ENCODE measurements around the gene PON2.

DNA sequence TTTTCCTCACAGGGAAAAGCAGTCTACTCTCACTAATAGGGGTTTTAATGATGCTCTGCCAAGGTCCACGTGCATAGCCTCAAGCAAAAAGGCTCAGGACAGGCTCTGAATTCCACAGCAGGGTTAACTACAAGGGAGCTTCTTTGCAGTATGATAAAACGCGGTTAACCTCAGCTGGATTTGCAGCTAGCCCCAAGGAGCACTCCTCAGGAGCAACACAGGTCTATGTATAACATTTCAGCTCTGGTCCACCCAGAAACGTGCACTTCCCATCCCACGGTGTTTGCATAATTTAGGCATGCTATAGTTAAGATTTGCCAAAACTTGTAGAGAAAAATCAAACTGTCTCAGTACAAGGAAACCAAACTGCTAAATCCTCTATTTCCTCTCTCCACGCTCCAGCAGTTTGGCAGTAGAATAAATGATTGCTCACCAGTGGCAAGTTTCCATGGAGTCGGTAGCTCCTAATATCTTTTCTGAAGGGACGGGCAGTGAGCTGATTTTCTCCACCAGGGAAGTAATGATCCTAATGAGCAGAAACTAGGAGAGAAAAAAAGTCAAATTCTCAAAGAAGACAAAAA, 37.8 kb upstream of the PON2 start:
- TF ChIP-seq CTCF (IDR thresholded peaks at IDR 0.05) (no peak), IRF2 (CRISPR knock-in tag; IDR thresholded peaks at IDR 0.05; ENCODE audit: borderline replicate concordance, low read depth) (no peak), FOXP1 (CRISPR knock-in tag; IDR thresholded peaks at IDR 0.05; ENCODE audit: borderline replicate concordance) (no peak), ESRRA (CRISPR knock-in tag; IDR thresholded peaks at IDR 0.05; ENCODE audit: borderline replicate concordance) (no peak), E2F4 (CRISPR knock-in tag; IDR thresholded peaks at IDR 0.05; ENCODE audit: borderline replicate concordance, low read depth) (no peak), E2F1 (CRISPR knock-in tag; IDR thresholded peaks at IDR 0.05) (no peak), NR1H2 (CRISPR knock-in tag; IDR thresholded peaks at IDR 0.05) (no peak)
- TF ChIP-seq, protein P1, sequence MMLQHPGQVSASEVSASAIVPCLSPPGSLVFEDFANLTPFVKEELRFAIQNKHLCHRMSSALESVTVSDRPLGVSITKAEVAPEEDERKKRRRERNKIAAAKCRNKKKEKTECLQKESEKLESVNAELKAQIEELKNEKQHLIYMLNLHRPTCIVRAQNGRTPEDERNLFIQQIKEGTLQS (CRISPR knock-in tag; conservative IDR thresholded peaks at IDR 0.05) = no peak
- TF ChIP-seq, protein P2, sequence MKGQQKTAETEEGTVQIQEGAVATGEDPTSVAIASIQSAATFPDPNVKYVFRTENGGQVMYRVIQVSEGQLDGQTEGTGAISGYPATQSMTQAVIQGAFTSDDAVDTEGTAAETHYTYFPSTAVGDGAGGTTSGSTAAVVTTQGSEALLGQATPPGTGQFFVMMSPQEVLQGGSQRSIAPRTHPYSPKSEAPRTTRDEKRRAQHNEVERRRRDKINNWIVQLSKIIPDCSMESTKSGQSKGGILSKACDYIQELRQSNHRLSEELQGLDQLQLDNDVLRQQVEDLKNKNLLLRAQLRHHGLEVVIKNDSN (CRISPR knock-in tag; IDR thresholded peaks at IDR 0.05) = no peak
